GM12801 (cell line): ENCODE measurements around the gene SEC14L5.

Source experiments
- TF ChIP-seq, protein P1 (sequence below): IDR thresholded peaks from one replicate; pipeline ENCODE4 v1.5.1; 2011; ENCODE audit warnings: control low read depth; ENCODE audit not compliant: insufficient read length; ENCODE audit errors: extremely low read depth

The SEC14L5 gene

DNA sequence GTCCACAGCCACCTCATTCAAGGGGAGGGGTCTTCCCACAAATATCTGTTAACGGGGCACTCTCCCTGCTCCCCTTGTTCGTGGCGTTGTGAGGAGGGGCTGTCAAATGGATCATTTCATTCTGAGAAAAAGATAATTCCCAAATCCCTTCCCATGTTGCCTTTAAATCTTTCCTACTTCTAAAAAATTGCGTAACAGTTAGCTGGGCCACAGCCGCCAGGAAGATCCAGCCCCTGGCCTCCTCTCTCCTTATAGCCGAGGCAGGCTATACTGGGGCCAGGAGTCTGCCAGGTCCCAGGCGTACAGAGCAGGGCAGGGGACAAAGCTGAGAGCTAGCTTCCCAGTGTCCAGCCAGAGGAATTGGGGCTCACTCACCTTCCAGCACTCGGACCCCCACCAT is 107.2 kb downstream of the SEC14L5 start:
- TF ChIP-seq, protein P1, sequence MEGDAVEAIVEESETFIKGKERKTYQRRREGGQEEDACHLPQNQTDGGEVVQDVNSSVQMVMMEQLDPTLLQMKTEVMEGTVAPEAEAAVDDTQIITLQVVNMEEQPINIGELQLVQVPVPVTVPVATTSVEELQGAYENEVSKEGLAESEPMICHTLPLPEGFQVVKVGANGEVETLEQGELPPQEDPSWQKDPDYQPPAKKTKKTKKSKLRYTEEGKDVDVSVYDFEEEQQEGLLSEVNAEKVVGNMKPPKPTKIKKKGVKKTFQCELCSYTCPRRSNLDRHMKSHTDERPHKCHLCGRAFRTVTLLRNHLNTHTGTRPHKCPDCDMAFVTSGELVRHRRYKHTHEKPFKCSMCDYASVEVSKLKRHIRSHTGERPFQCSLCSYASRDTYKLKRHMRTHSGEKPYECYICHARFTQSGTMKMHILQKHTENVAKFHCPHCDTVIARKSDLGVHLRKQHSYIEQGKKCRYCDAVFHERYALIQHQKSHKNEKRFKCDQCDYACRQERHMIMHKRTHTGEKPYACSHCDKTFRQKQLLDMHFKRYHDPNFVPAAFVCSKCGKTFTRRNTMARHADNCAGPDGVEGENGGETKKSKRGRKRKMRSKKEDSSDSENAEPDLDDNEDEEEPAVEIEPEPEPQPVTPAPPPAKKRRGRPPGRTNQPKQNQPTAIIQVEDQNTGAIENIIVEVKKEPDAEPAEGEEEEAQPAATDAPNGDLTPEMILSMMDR, result no peak

DNA sequence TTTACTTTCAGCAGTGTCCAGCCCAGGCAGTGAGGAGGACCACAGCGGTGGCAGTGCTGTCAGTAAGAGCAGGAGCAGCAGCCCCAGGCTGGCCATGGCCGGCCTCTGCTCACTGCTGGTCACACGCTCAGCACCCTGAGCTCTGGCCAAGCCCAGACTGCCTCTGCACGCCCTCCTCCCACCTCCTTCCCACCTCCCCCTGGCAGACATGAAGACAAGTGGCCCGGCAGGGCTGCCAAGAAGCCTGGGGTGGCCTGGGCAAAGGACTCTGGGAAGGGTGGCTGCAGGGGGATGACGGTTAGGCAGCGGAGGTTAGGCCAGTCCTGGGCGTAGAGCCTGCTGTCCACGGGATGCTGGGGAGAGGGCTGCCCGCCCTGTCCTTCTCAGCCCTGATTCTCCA is 107.7 kb downstream of the SEC14L5 start, which contains the start of gene C16orf89:
Gene C16orf89, minus strand, starts transcription at position 144 of the 400 bp plus-strand sequence. Its CDS starts 48 bp downstream, at position 96.
- TF ChIP-seq, protein P1, result no peak

DNA sequence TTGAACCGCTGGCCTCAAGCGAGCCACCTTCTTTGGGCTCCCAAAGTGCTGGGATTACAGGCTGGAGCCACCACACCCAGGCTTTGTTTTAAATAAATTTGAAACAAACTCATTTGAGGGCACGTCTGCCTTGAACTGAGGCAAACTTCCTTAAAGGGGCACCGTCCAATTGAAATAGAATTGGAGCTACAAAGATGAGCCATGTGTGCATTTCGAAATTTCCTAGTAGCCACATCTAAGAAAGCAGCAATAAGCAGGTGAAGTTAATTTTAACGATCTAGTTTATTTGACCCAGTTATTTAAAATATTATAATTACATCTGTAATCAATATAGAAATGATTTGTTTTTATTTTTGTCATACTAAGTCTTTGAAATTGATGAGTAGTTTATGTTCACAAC is 108.4 kb downstream of the SEC14L5 start:
- TF ChIP-seq, protein P1, result no peak
